GM10266 (cell line): Measurements from ENCODE around the gene OIP5.
"Not testable (repeated sequence)": the region's sequence is repeated elsewhere in the genome, so short reads cannot be mapped to it uniquely, and the experiment has no call there.

Experiments
- DNase-seq: peaks from one replicate; pipeline ENCODE4 v3.0.0; 2012; ENCODE audit errors: extremely low spot score
- CTCF ChIP-seq: IDR thresholded peaks from 2 replicates; pipeline ENCODE4 v1.5.1; 2012; ENCODE audit warnings: mild to moderate bottlenecking, low read depth; ENCODE audit not compliant: control insufficient read depth, insufficient read depth; ENCODE audit errors: missing control alignments

OIP5 gene

GRCh38 chr15:41284427-41285177, 47.8 kb downstream of the OIP5 start:
- no peak for DNase-seq
- no peak for TF ChIP-seq CTCF

GRCh38 chr15:41283653-41284426, 48.6 kb downstream of the OIP5 start:
- DNase-seq, result peak; percentile 96
- no peak for TF ChIP-seq CTCF

GRCh38 chr15:41282980-41283652, 49.3 kb downstream of the OIP5 start:
- DNase-seq, result not testable (repeated sequence)

- DNase-seq, result not testable (repeated sequence)
Measured at GRCh38 chr15:41282436-41282835, 50.0 kb downstream of the OIP5 start.

GRCh38 chr15:41281236-41281635, 51.2 kb downstream of the OIP5 start:
- no peak for DNase-seq

GRCh38 chr15:41279535-41280283, 52.7 kb downstream of the OIP5 start:
- DNase-seq, result no peak
- TF ChIP-seq CTCF, result no peak

More at GRCh38 chr15:41281236-41281635, 51.2 kb downstream of the OIP5 start:
- TF ChIP-seq CTCF, result no peak

- no peak for DNase-seq
Measured at GRCh38 chr15:41278319-41278718, 54.1 kb downstream of the OIP5 start.

More at GRCh38 chr15:41278319-41278718, 54.1 kb downstream of the OIP5 start:
- TF ChIP-seq CTCF, result no peak
